Natural killer cell treated with Interleukin-12 subunit alpha and Interleukin-12 subunit beta and Interleukin-15 and Interleukin-18, amount 100 ng/mL, for 72 hours (primary cell): ENCODE results near the gene PWP1. TPM values are rescaled to one million over a fixed set of nuclear protein-coding genes. Genes with fewer than 3 reads are reported as not detected.

Source experiments
- ATAC-seq, 2 donors: fragments of 150-1000 bp; cut with Tn5 transposase in 1 of 2; sonication (Bioruptor Pico), chemical (Tn5 transposase) in 1 of 2; 2 replicates each; pipeline ENCODE4 v1.10.0; 2021
- DNase-seq: peaks from one replicate; pipeline ENCODE4 v3.0.0; 2022; ENCODE audit warnings: low spot score
- H3K27ac Mint-ChIP-seq, 2 donors: 1 replicate in 1 of 2; 2 replicates in 1 of 2; pipeline ENCODE4 v1.8.0; 2022; ENCODE audit warnings: mixed read lengths in 2 of 2, mild to moderate bottlenecking in 1 of 2, moderate library complexity in 1 of 2
- H3K27me3 Mint-ChIP-seq, 2 donors: 1 replicate in 1 of 2; 2 replicates in 1 of 2; pipeline ENCODE4 v1.8.0; 2022; ENCODE audit warnings: mixed read lengths in 2 of 2
- H3K36me3 Mint-ChIP-seq: one replicate; pipeline ENCODE4 v1.8.0; 2022; ENCODE audit warnings: mixed read lengths
- H3K4me1 Mint-ChIP-seq, 2 donors: 1 replicate in 1 of 2; 2 replicates in 1 of 2; pipeline ENCODE4 v1.8.0; 2022; ENCODE audit warnings: low read depth in 2 of 2, mixed read lengths in 2 of 2, mild to moderate bottlenecking in 1 of 2
- H3K4me3 Mint-ChIP-seq: one replicate; pipeline ENCODE4 v1.8.0; 2022; ENCODE audit warnings: mixed read lengths
- H3K9me3 Mint-ChIP-seq: 2 replicates; pipeline ENCODE4 v1.8.0; 2022; ENCODE audit warnings: mixed read lengths
- total RNA-seq, 2 donors: library from RNA; stranded (reverse); gene quantifications; one replicate each; pipeline ENCODE4 v1.2.3, GENCODE V29; 2022

Gene PWP1
- 10 to 100 TPM; 47.4 to 56.8 TPM for total RNA-seq

DNA sequence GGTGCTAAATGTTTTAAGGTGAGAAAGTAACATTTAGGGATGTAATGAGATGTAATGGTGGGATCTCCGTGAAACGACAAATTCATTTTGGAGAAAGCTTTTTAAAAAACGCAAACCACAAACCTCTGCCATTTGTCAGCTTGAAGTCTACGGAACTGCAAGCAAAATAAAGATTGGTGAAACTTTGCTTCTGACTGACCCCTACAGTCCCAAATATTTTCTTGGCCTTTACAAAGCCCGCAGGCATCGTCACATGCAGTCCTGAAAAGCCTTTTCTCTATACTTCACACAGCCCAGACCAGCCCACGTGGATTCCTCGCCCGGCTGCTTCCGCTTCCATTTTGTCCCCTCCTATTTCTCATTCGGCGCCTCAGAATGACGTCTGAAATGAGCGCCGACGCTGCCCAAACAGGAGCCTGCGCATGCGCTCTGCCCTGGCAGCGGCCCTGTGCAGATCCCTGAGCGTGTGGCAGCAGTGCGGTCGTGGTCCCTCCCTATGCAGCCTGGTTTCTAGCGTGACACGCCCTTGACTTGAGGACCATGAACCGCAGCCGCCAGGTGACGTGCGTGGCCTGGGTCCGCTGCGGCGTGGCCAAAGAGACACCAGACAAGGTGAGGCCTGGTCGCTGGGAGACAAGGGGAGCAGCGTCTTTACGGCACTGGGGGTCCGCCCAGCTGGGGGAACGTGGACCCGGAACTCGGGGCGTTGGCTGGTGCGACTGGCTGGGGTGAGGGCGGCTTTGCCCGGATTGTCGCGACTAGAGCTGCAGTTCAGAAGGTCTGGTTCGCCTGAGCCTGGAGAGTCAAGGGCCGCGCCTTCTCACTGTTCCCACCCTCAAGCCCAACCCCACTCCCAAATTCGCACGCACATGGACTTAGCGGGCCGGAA is at the start of gene PWP1:
Gene PWP1, plus strand, starts transcription at position 440 of the 889 bp plus-strand sequence. Its CDS starts 101 bp downstream, at position 541.
- DNase-seq: peak; percentile 95
- Mint-ChIP-seq H3K4me3 (peak within 1 kb of the TSS; percentile 100), H3K27ac (peak within 1 kb of the TSS; percentile 95 to 99), H3K4me1 (peaks cover 21 to 30% of the 10 kb centered on the region in 2 donors), H3K9me3 (no peaks in the 10 kb centered on the region), H3K27me3 (peaks cover 0 to 1% of the 10 kb centered on the region in 2 donors), H3K36me3 (peaks cover 9% of the 10 kb centered on the region)
- peak; percentile 95 to 96 for ATAC-seq

DNA sequence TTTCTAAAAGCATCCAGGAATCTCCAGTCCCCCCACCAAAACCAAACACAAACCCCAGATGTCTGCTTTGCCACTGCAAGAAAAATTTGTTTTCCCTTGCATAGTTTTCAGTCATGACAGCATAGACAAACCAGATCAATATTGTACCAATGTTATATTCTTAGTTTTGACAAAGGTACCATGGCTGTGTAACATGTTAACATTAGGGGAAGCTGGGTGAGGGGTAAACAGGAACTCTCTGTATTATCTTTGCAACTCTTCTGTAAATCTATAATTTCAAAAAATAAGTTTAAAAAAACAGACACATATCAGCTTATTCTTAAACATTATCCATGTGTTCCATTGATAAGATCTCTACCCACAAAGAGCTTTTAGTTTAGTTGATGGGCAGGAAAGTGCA is 44.4 kb upstream of the PWP1 start:
- DNase-seq: no peak
- no peaks in the 10 kb centered on the region for H3K27me3 Mint-ChIP-seq
- no peaks in the 10 kb centered on the region for H3K36me3 Mint-ChIP-seq
- no peak overlapping the region for H3K27ac Mint-ChIP-seq
- ATAC-seq: no peak
- H3K4me1 Mint-ChIP-seq: no peaks in the 10 kb centered on the region
- H3K4me3 Mint-ChIP-seq: no peak overlapping the region
- no peaks in the 10 kb centered on the region for H3K9me3 Mint-ChIP-seq

DNA sequence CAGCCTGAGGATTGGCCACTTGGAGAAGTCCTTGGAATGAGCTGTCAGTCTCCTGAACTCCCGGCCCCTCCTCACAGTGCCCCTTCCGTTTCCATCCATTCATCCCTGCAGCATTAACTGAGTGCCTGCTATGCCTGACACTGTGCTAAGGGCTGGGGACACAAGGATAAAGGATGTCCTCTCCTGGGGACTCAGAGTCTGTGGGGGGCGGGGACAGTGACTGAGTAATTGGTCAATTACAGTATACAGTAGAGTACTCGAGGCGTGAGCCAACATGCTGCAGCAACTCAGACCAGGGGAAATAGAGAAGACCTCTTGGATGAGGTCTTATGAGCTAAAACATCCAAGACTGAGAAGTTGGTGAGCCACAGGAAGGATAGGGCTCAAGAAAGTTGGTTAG is 43.4 kb upstream of the PWP1 start:
- H3K27me3 Mint-ChIP-seq: no peaks in the 10 kb centered on the region
- no peaks in the 10 kb centered on the region for H3K9me3 Mint-ChIP-seq
- no peak for ATAC-seq
- no peaks in the 10 kb centered on the region for H3K36me3 Mint-ChIP-seq
- no peaks in the 10 kb centered on the region for H3K4me1 Mint-ChIP-seq
- no peak overlapping the region for H3K27ac Mint-ChIP-seq
- DNase-seq: no peak
- H3K4me3 Mint-ChIP-seq: no peak overlapping the region

DNA sequence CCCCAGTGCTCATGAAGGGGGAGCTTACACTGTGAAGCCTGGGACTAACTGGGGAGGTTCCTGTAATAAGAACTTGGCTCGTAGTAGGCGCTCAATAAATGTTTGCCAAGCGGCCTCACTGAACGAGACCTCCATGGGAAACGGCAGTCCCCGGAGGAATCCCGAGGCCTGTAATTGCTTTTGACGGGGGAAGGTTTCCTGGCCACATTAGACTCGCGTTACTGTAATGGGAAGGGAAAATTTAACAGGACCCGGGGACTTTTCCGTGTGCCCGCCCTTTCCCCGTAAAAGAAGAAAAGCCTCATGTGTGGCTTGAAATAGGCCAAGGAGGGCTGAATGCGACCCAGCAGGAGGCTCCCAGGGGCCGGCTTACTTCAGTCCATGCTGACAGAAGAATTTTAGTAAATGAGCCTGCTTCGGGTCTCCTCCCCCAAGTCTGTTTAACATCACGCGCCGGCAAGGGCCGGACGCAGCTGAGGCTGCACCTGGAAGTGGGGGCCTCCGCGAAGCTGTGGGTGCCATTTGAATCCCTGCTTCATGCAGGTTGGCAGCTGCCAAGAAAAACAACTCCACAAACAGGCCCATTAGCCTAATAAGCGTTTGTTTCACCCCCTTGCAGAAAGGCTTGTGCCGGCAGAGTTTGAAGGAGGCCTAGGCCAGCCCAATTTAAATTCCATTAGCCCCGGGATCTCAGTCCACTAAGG is 39.8 kb upstream of the PWP1 start:
- DNase-seq (no peak), ATAC-seq (no peak)
- Mint-ChIP-seq H3K9me3 (no peaks in the 10 kb centered on the region), H3K4me1 (no peaks in the 10 kb centered on the region), H3K4me3 (no peak overlapping the region), H3K27ac (no peak overlapping the region), H3K27me3 (no peaks in the 10 kb centered on the region), H3K36me3 (no peaks in the 10 kb centered on the region)

DNA sequence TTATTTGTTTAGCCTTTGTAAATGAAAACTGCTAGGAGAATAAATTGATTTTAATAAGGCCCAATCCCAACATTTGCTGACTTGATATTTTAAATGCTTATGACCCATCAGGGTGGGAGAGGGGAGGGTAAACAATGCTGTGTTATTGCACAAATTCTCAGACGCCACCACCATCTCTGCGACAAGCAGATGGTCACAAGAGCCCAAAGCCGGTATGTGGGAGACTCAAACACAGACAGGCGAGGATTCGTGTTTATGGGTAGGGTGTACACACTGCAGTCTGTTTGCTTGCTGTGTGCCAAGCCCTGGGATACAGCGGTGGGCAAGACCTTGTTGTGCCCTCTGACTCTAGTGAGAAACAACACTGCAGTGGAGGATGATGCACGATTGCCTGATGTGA is 39.2 kb upstream of the PWP1 start:
- H3K36me3 Mint-ChIP-seq: no peaks in the 10 kb centered on the region
- ATAC-seq: no peak
- H3K27me3 Mint-ChIP-seq: no peaks in the 10 kb centered on the region
- H3K4me1 Mint-ChIP-seq: no peaks in the 10 kb centered on the region
- H3K27ac Mint-ChIP-seq: no peak overlapping the region
- H3K9me3 Mint-ChIP-seq: no peaks in the 10 kb centered on the region
- no peak for DNase-seq
- H3K4me3 Mint-ChIP-seq: no peak overlapping the region

DNA sequence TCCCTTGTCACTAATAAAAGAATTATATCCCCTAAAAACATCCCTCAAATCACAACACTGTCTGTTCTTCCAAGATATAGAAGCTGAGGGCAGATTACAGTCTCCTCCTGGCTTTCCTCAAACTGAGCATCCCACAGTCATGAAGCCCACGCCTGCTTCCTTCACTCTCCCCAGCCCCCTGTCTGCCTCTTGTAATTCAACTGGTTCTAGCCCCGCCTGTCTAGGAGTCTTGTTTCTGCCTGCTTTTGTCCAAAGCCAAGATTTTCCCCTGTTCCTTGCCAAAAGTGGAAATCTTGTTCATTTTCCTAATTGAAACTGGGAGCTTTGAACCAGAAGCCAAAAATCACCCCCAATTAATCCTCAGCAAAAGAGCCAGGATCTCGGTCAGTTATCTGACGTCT is 35.9 kb upstream of the PWP1 start:
- no peak overlapping the region for H3K27ac Mint-ChIP-seq
- no peak for ATAC-seq
- no peaks in the 10 kb centered on the region for H3K27me3 Mint-ChIP-seq
- DNase-seq: no peak
- no peak overlapping the region for H3K4me3 Mint-ChIP-seq
- no peaks in the 10 kb centered on the region for H3K9me3 Mint-ChIP-seq
- H3K4me1 Mint-ChIP-seq: peaks cover 0 to 2% of the 10 kb centered on the region in 2 donors
- H3K36me3 Mint-ChIP-seq: no peaks in the 10 kb centered on the region

DNA sequence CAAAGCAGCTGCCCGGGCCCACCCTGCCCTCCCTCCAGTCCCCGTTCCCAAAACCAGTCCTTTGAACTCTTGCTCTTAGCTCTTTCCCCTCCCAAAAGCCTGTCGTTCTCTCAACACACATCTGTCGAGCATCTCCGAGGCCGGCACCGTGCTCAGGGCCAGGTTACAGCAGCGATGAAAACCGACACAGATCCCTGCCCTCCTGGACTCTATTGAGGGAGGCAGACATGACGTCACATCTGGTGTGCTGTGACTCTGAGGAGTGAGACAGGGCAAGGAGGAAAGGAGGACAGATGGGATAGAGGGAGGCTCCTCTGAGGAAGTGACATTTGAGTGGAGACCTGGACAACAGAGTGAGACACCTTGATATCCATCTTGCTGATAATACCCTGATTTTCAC is 34.6 kb upstream of the PWP1 start:
- Mint-ChIP-seq H3K4me3 (no peak overlapping the region), H3K9me3 (no peaks in the 10 kb centered on the region), H3K27ac (no peak overlapping the region), H3K36me3 (no peaks in the 10 kb centered on the region), H3K27me3 (no peaks in the 10 kb centered on the region), H3K4me1 (peaks cover 0 to 2% of the 10 kb centered on the region in 2 donors)
- DNase-seq: no peak
- ATAC-seq: no peak

DNA sequence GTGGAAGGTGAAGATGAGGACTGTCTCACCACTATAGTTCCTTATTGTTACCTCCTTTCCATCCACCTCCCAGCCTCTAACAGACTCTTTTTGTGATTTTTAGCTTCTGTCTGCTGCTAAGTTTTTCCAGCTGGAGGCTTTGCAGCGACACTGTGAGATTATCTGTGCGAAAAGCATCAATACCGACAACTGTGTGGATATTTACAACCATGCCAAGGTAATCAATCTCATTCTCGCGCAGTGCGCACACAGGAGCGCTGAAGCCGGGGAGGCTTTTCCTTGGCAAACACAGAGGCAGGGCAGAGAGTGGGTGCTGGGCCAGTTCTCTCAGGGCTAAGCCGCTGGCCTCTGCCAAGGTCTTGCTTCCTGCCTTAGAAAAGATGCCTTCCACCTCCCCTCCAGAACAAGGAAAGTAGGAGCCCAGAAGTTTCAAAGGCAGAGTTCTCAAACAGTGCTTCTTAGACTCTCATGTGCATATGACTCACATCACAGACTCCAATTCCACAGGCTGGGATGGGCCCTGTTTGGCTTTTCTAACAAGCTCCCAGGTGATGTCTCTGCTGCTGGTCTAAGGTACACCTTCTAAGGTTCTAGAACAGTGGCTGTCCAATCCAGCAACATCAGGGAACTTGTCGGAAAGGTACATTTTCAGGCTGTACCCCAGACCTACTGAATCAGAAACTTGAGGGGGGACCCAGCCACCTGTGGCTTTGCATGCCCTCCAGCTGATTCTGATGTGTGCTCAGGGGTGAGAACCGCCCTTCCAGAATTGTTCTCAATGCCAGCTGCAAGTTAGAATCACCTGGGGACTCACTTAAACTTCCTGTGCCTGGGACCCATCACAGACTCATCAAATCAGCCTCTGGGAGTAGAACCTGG is 33.8 kb upstream of the PWP1 start:
- no peak overlapping the region for H3K27ac Mint-ChIP-seq
- no peak for DNase-seq
- peaks cover 0 to 2% of the 10 kb centered on the region in 2 donors for H3K4me1 Mint-ChIP-seq
- H3K4me3 Mint-ChIP-seq: no peak overlapping the region
- H3K9me3 Mint-ChIP-seq: no peaks in the 10 kb centered on the region
- no peaks in the 10 kb centered on the region for H3K36me3 Mint-ChIP-seq
- no peak for ATAC-seq
- no peaks in the 10 kb centered on the region for H3K27me3 Mint-ChIP-seq

DNA sequence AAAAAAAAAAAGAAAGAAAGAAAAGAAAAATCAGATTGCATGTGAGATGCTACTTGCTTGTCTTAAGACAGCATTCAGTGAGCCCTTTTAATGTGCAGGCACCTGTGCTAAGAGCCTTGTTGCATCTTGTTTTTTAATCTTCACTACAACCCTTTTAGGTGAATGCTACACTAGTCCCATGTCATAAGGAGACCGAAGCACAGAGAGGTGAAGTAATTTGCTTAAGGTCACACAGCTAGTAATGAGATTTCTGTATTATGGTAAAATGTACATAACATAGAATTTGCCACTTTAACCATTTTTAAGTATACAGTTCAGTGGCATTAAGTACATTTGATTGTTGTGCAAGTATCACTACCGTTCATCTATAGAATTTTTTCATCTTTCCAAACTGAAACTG is 32.1 kb upstream of the PWP1 start:
- Mint-ChIP-seq H3K9me3 (no peaks in the 10 kb centered on the region), H3K36me3 (no peaks in the 10 kb centered on the region), H3K4me1 (peaks cover 0 to 2% of the 10 kb centered on the region in 2 donors), H3K27me3 (no peaks in the 10 kb centered on the region), H3K27ac (no peak overlapping the region), H3K4me3 (no peak overlapping the region)
- ATAC-seq (no peak), DNase-seq (no peak)

DNA sequence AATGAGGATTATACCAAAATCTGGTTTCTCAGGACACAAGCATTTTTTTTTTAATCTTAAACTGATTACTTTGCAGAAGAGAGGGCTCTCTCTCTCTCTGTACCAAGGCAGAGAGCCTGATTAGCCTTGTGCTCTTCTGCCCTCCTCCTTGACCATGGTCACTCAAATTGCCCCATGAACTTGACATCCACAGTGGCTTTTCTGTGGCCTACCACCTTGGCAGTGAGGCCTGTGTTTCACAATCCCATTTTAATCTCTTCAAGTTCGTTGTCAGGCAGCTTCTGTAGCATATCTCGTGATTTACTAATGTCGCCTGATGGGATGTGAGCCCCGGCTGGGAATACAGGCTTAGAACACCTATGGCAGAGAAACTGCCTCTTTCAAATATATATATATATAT is 30.7 kb upstream of the PWP1 start:
- Mint-ChIP-seq H3K36me3 (no peaks in the 10 kb centered on the region), H3K4me3 (no peak overlapping the region), H3K27me3 (no peaks in the 10 kb centered on the region), H3K27ac (no peak overlapping the region), H3K9me3 (no peaks in the 10 kb centered on the region), H3K4me1 (peaks cover 0 to 2% of the 10 kb centered on the region in 2 donors)
- DNase-seq (no peak), ATAC-seq (no peak)

DNA sequence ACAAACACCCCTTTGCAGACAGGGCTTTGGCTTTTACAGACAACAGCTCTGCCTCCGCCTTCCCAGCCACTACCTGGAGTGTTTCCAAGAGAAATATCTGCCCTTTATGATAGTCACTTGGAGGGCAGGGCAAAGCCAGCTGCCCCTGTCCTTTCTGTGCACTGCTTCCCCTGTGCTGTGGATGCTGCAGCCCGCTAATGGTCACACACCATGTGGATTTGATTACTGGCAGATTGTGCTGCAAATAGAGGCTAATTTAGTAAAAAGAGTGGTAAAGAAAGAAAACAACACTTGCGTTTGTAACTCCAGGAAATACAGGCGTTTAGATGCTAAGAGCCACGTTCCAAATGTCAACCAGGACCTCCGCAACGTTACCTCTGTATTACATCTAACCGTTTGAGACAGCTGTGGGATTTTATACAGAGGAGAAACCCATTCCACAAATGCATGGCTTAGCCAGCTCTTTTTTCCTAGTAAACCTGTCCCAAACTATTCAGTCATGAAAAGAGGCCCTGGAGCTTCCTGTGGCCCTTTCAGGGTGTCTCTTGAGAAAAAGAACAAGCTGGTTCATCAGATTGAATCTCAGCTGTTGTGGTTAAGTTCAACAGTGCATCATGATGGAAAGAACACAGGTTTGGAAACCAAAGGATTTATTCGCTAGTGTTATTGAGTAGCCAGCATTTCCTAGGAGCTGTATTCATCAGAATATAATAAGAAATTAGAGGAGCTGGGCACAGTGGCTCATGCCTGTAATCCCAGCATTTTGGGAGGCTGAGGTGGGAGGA is 30.1 kb upstream of the PWP1 start:
- Mint-ChIP-seq H3K4me3 (no peak overlapping the region), H3K27ac (no peak overlapping the region), H3K27me3 (no peaks in the 10 kb centered on the region), H3K4me1 (peaks cover 0 to 2% of the 10 kb centered on the region in 2 donors), H3K9me3 (no peaks in the 10 kb centered on the region), H3K36me3 (no peaks in the 10 kb centered on the region)
- ATAC-seq: no peak
- DNase-seq: no peak

DNA sequence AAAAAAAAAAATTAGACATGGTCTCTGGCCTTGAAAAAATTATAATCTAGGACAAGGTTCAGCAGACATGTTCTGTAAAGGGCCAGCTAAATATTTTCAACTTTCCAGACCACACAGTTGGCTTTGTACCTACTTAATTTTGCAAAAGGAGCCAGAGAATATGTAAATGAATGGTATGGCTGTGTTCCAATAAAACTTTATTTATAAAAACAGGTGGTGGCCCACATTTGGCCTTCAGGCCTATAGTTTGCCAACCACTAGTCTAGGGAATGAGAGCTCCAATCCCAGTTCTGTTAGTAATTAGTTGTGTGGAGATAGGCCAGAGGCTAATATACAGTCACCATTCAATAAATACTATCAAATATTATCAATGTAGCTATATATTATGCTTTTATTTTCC is 29.3 kb upstream of the PWP1 start:
- no peaks in the 10 kb centered on the region for H3K36me3 Mint-ChIP-seq
- H3K9me3 Mint-ChIP-seq: no peaks in the 10 kb centered on the region
- no peak for DNase-seq

DNA sequence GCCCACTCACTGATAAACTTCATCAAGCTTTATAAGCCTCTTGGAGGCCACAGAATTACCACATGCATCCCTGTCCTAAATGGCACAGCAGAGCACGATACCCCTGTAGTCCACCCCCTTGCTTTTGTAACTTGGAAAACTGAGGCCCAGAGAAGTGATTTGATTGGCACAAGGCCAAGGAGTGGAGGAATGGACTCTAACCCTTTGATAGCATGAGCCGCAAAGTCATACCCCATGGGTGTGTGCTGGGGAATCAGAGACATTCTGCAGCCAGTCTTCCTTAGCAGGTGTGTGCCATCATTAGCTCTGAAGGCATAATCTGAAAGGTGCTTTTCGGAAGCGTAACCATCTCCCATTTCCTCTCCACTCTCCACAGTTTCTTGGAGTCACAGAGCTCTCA is 28.5 kb upstream of the PWP1 start:
- ATAC-seq (no peak), DNase-seq (no peak)
- Mint-ChIP-seq H3K27ac (no peak overlapping the region), H3K36me3 (no peaks in the 10 kb centered on the region), H3K4me3 (no peak overlapping the region), H3K27me3 (no peaks in the 10 kb centered on the region), H3K4me1 (peaks cover 0 to 2% of the 10 kb centered on the region in 2 donors), H3K9me3 (no peaks in the 10 kb centered on the region)

More for the DNA sequence above, 29.3 kb upstream of the PWP1 start:
- ATAC-seq: no peak
- Mint-ChIP-seq H3K27me3 (no peaks in the 10 kb centered on the region), H3K4me1 (peaks cover 0 to 2% of the 10 kb centered on the region in 2 donors), H3K27ac (no peak overlapping the region), H3K4me3 (no peak overlapping the region)
